Stimulated activated CD8-positive, alpha-beta memory T cell treated with anti-CD3 and anti-CD28 coated beads, Interleukin-15, amount 100 ng/mL, for 1 hour (primary cell): Measurements from ENCODE around the gene TAC1.
"Not testable (repeated sequence)": the region's sequence is repeated elsewhere in the genome, so short reads cannot be mapped to it uniquely, and the experiment has no call there.

Source experiments
- DNase-seq: peaks from one replicate; pipeline ENCODE4 v3.0.0-alpha.2; 2020; ENCODE audit warnings: low read depth

TAC1 gene, protein sequence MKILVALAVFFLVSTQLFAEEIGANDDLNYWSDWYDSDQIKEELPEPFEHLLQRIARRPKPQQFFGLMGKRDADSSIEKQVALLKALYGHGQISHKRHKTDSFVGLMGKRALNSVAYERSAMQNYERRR

GRCh38 chr7:97731736-97732564 lies at the start of gene TAC1:
Gene TAC1 (plus strand): TSS chr7:97732086. CDS start chr7:97732613, 527 bp downstream.
- no peak for DNase-seq

DNA sequence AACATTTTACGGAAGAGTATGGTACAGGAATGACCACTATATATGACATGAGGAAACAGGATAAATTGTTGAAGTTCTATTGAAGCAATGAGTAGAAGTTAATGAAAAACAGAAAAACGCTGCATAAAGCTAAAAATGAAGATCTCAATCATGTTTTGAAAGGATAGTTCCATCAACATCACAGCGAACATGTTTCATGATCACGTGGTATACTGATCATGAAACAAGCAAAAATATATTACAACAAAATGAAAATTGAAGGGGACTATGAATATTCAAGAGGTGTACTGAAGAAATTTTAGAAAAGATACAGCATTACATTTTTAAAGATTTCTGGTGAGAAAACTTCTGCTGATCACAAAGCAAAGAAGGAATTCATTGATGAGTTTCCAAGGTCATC lies 45.9 kb upstream of the TAC1 start:
- no peak for DNase-seq

- no peak for DNase-seq
These were observed 38.3 kb upstream of the TAC1 start for GRCh38 chr7:97693586-97693985.

GRCh38 chr7:97694355-97694754 lies 37.5 kb upstream of the TAC1 start:
- no peak for DNase-seq

- DNase-seq = no peak
These were observed 34.5 kb upstream of the TAC1 start for GRCh38 chr7:97697396-97697795.

GRCh38 chr7:97722386-97722785 lies 9.5 kb upstream of the TAC1 start:
- DNase-seq = no peak

DNA sequence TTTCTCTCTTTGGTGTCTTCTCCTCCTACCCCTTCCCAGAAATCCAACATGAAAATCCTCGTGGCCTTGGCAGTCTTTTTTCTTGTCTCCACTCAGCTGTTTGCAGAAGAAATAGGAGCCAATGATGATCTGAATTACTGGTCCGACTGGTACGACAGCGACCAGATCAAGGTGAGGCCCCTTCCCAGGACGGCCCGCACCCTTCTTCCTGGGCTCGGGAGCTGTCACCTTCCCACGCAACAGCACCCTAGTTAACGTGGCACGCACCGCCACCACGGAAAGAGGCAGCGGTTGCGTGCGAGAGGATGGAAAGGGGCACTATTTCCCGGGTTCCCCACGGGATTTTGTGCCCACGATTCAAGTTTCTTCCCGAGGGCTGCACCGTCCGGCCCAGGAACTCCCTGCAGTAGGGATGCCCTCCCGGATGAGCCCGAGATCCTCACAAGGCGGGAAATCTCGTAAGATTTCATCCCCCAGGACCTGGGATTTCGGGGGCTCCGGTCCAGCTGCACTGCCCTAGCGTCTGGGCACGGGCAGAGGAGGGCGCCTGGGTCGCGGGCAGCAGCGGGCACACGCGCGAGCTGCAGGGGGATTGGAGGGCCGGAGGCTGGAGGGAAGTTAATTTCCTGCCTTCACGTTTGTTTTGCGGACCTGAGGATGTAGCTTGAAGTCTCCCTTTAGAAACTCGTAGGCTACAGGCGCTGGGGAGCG lies 834 bp downstream of the TAC1 start:
- no peak for DNase-seq

- no peak for DNase-seq
These were observed 1.6 kb downstream of the TAC1 start for GRCh38 chr7:97733276-97734161.

DNA sequence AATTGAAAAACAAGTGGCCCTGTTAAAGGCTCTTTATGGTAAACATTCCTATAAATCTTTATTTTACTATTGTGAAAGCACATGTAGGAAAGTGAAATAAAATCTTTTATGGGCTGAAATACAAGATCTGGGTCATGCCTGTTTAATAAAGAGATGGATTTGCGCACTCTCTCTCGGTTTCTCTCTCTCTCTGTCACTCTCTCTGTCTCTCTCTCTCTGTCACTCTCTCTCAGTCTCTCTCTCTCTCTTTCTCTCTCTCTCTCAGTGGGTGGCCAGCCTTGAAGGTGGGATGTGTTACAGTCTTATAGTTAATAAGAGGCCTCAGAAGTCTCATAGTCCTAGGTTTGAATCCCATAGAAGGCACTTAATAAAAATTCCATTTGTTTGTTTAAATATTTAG lies 2.4 kb downstream of the TAC1 start:
- DNase-seq = no peak

- no peak for DNase-seq
These were observed 3.2 kb downstream of the TAC1 start for GRCh38 chr7:97735075-97735474.

DNA sequence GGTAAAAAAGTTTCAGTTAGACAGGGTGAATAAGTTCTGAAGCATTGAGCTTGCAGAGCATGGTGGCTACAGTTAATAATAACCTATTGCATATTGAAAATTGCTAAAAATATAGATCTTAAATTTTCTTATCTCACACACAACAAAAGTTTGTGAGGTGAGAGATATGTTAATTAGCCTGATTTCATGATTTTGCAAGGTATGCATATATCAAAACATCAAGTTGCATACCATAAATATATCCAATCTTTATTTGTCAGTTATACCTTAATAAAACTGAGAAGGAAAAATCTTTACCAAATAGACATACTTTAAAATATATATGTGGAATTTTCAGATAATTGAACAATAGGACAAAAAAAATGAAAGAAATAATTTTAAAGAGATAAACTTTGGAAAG lies 16.6 kb downstream of the TAC1 start:
- DNase-seq = no peak

DNA sequence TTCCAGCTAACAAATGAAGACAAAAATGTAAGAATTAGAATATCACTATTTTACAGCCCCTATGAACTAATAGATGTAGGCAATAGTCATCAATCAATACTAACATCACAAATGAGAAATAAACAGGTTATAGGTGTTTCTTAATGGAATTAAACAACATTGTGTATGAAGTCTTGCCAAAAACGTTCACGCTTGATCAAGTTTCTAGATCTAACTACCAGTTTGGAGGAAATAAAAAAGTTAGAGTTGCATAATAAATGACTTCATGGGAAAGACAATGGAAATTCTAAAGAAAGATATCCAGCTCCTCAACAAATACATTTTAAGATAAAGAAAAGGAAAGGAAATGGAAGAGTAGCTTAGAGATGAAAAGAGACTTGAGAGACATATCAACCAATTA lies 19.7 kb downstream of the TAC1 start:
- DNase-seq = no peak

DNA sequence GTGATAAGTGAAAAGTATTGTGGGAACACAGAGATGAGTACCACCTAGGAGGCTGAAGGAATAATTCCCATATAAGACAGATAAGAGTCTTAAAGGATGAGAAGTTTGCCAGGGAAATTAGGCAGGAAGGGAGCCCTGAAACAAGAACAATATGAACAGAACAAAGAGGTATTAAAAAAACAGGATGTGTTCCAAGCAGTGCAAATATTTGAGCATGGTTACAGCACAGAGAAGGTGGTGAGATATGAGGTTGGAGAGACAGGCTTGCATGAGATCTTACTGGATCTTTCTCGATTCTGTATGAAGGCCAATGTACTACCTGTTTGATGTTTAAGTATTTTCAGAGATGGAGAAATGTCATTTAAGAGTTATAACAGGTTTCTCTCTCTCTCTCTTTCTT lies 20.3 kb downstream of the TAC1 start:
- DNase-seq = no peak

DNA sequence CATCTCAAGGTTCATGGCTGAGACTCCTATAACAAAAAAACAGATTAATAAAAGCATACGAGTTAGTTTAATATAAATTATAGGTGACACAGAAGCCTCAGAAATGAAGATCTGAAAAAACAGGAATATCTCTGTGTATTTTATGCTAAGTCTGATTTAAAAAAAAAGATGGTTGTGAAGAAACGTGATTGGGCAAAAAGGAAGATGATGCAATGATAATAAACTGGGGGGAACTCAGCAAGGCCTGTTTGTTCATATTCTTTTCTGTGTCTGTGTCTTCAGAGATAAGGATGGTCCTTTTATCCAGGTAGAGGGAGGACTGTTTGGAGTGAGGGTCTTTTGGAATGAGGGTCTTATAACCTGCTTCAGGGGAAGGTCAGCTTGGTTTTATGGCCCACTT lies 25.9 kb downstream of the TAC1 start:
- no peak for DNase-seq

DNA sequence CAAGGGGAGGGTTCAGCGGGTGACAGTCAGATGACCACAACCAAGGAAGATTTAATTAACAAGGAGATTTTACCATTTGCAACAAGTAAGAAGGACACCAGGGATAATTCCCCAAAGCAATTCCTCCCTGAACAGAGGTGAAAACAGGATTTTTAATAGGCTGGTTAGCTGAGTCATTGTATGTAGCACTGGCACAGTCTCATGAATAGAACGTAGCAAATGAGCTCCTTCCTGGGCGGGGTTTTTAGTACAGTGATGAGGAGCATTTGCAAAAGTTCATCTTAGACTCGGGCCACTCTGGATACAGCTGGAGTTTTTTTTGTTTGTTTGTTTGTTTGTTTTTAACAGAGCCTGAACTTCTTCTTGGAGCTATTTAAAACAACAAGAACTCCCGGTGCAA lies 39.0 kb downstream of the TAC1 start:
- no peak for DNase-seq

DNA sequence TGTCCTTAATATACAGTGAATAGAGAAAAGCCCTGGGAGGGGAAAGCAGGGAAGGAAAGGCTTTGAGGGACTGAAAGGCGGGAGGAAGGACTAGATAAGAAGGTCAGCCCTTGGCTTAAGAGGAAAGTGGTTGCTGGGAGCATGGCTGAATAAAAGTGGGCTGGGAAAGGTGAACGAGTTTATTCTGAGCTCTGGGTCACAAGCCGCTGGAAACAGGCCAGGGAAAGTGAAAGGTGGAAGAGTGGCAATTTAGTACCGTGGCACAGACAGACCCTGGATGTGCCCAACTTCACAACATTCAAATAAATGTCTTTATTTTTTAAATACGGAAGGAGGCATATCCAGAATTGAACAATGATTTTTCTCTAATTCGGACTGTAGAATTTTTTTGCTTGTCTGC lies 39.7 kb downstream of the TAC1 start:
- DNase-seq = no peak

DNA sequence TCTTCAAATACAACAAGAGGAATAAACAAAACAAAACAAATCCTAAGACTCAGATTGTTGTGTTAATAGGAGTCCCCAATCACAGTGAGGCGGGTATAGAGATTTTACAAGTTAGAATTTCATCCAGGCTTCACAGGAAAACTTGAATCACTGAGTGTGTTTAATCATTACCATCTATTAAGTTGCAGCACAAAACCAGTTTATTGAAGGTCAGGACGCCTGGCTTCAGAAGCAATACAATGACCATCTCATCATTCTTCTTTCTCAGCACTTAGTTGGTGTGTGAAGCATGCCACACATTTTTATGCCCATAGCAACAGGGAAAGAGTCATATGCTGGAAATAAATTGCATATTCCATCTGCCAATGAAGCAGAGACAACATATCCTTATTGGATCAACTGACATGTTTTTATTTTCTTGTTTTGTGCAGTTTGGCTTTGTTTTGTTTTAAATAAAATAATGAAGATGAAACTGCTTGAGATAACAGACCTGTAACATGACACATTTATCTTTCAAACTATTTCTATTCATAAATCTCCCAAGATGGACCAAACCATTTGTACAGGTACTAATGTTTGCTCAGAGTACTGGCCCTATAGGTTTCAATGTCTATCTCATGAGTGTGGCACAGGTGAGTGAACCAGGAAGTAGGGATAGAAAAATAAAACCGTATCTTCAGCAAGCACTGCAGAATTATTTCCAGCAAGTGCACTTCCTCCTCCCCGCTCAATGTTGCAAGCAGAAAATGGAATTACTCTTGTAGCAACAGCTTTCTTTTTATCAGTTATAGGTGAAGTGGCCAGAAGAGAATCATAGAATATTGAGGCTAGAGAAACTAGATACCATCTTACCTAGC lies 40.4 kb downstream of the TAC1 start:
- no peak for DNase-seq

DNA sequence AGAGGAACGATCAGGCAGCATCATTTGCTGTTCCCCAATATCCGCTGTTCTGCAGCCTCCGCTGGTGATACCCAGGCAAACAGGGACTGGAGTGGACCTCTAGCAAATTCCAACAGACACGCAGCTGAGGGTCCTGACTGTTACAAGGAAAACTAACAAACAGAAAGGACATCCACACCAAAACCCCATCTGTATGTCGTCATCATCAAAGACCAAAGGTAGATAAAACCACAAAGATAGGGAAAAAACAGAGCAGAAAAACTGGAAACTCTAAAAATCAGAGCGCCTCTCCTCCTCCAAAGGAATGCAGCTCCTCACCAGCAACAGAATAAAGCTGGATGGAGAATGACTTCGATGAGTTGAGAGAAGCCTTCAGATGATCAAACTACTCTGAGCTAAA lies 54.5 kb downstream of the TAC1 start:
- DNase-seq = not testable (repeated sequence)
